ENCODE data around the gene CAMK2N2.

The CAMK2N2 gene

GRCh38 chr3:184222521-184222920, 38.8 kb downstream of the CAMK2N2 start:
- no peak for DNase-seq (ENCODE audit: low read depth, low spot score)

- DNase-seq (ENCODE audit: low read depth, low spot score) = no peak
These were observed 42.5 kb downstream of the CAMK2N2 start for GRCh38 chr3:184218814-184219213.

GRCh38 chr3:184211718-184212117, 49.6 kb downstream of the CAMK2N2 start:
- DNase-seq (ENCODE audit: low read depth, low spot score) = no peak

- no peak for DNase-seq (ENCODE audit: low read depth, low spot score)
These were observed 50.1 kb downstream of the CAMK2N2 start for GRCh38 chr3:184211297-184211696.
